ENCODE measurements around the gene ZNF284.

Gene ZNF284

GRCh38 chr19:44071824-44072542, at the start of gene ZNF284:
Gene ZNF284, plus strand, starts transcription at chr19:44072159. Its CDS starts 4,231 bp downstream, at chr19:44076390.
- DNase-seq = peak; percentile 80 to 93

- no peak for DNase-seq
These were observed 47.1 kb upstream of the ZNF284 start for GRCh38 chr19:44024900-44025216.

- DNase-seq = peak; percentile 46 to 74
These were observed 46.6 kb upstream of the ZNF284 start, which contains the start of gene ZNF222 for GRCh38 chr19:44025217-44025936. Gene ZNF222, plus strand, starts transcription at chr19:44025379. Its CDS starts 58 bp downstream, at chr19:44025437.

- no peak for DNase-seq
These were observed 45.3 kb upstream of the ZNF284 start for GRCh38 chr19:44026622-44027021.

GRCh38 chr19:44032001-44032610, 39.9 kb upstream of the ZNF284 start:
- no peak for DNase-seq

- DNase-seq = no peak
These were observed 29.8 kb upstream of the ZNF284 start for GRCh38 chr19:44042147-44042546.

- DNase-seq = peak in 1 of 2 experiments; percentile 15
These were observed 21.0 kb upstream of the ZNF284 start for GRCh38 chr19:44050740-44051649.

GRCh38 chr19:44051650-44052402, 20.1 kb upstream of the ZNF284 start, which contains the start of gene ZNF223:
Gene ZNF223, plus strand, starts transcription at chr19:44052036. Its CDS starts 3,141 bp downstream, at chr19:44055177.
- DNase-seq = peak; percentile 91 to 94

GRCh38 chr19:44055870-44056269, 16.1 kb upstream of the ZNF284 start:
- DNase-seq = no peak

- DNase-seq = no peak
These were observed 12.7 kb upstream of the ZNF284 start for GRCh38 chr19:44059229-44059628.

GRCh38 chr19:44061038-44061437, 10.9 kb upstream of the ZNF284 start:
- no peak for DNase-seq

- DNase-seq = no peak
These were observed 5.7 kb upstream of the ZNF284 start for GRCh38 chr19:44066305-44066704.

GRCh38 chr19:44069415-44069814, 2.5 kb upstream of the ZNF284 start:
- DNase-seq = no peak

- peak in 1 of 2 experiments; percentile 6 for DNase-seq
These were observed 813 bp downstream of the ZNF284 start for GRCh38 chr19:44072543-44073401.

- no peak for DNase-seq
These were observed 4.4 kb downstream of the ZNF284 start for GRCh38 chr19:44076325-44076724.

- no peak for DNase-seq
These were observed 20.1 kb downstream of the ZNF284 start for GRCh38 chr19:44092108-44092507.

GRCh38 chr19:44093931-44094765, 22.2 kb downstream of the ZNF284 start, which contains the start of gene ZNF224:
Gene ZNF224, plus strand, starts transcription at chr19:44094361. Its CDS starts 3,513 bp downstream, at chr19:44097874.
- DNase-seq = peak; percentile 85 to 91

- no peak for DNase-seq
These were observed 35.8 kb downstream of the ZNF284 start for GRCh38 chr19:44107751-44108150.

GRCh38 chr19:44109458-44109857, 37.5 kb downstream of the ZNF284 start:
- no peak for DNase-seq
